ENCODE data around the gene ICAM4.

The ICAM4 gene

GRCh38 chr19:10329555-10329954 lies 42.8 kb downstream of the ICAM4 start:
- Histone ChIP-seq H3K4me3 (replicated peaks; ENCODE audit: insufficient read depth, low read length) (no peak overlapping the region), H3K27ac (replicated peaks) (no peak overlapping the region), H3K27me3 (ENCODE audit: insufficient read depth, poor library complexity, severe bottlenecking) (no peaks in the 10 kb centered on the region)
- TF ChIP-seq CTCF (IDR thresholded peaks at IDR 0.05; ENCODE audit: insufficient read depth, low read length): no peak
- no peak for TF ChIP-seq GABPA (IDR thresholded peaks at IDR 0.05; ENCODE audit: low read depth)
- TF ChIP-seq POLR2AphosphoS5 (IDR thresholded peaks at IDR 0.05; ENCODE audit: low read depth): no peak
- no peak for TF ChIP-seq SPI1 (IDR thresholded peaks at IDR 0.05; ENCODE audit: borderline replicate concordance, low read depth)
- TF ChIP-seq, protein P1, sequence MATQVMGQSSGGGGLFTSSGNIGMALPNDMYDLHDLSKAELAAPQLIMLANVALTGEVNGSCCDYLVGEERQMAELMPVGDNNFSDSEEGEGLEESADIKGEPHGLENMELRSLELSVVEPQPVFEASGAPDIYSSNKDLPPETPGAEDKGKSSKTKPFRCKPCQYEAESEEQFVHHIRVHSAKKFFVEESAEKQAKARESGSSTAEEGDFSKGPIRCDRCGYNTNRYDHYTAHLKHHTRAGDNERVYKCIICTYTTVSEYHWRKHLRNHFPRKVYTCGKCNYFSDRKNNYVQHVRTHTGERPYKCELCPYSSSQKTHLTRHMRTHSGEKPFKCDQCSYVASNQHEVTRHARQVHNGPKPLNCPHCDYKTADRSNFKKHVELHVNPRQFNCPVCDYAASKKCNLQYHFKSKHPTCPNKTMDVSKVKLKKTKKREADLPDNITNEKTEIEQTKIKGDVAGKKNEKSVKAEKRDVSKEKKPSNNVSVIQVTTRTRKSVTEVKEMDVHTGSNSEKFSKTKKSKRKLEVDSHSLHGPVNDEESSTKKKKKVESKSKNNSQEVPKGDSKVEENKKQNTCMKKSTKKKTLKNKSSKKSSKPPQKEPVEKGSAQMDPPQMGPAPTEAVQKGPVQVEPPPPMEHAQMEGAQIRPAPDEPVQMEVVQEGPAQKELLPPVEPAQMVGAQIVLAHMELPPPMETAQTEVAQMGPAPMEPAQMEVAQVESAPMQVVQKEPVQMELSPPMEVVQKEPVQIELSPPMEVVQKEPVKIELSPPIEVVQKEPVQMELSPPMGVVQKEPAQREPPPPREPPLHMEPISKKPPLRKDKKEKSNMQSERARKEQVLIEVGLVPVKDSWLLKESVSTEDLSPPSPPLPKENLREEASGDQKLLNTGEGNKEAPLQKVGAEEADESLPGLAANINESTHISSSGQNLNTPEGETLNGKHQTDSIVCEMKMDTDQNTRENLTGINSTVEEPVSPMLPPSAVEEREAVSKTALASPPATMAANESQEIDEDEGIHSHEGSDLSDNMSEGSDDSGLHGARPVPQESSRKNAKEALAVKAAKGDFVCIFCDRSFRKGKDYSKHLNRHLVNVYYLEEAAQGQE (IDR thresholded peaks at IDR 0.05; ENCODE audit: insufficient replicate concordance, low read depth): no peak
- no peak for DNase-seq (ENCODE audit: low read depth in 1 of 2, low spot score in 1 of 2)

- TF ChIP-seq POLR2AphosphoS5 (IDR thresholded peaks at IDR 0.05; ENCODE audit: low read depth): no peak
- TF ChIP-seq, protein P1 (IDR thresholded peaks at IDR 0.05; ENCODE audit: insufficient replicate concordance, low read depth): peak; percentile 68
- TF ChIP-seq SPI1 (IDR thresholded peaks at IDR 0.05; ENCODE audit: borderline replicate concordance, low read depth): no peak
- no peak for TF ChIP-seq CTCF (IDR thresholded peaks at IDR 0.05; ENCODE audit: insufficient read depth, low read length)
- H3K27ac ChIP-seq (replicated peaks): peak overlapping the region; percentile 97
- H3K27me3 ChIP-seq (ENCODE audit: insufficient read depth, poor library complexity, severe bottlenecking): no peaks in the 10 kb centered on the region
- no peak for DNase-seq (ENCODE audit: low read depth in 1 of 2, low spot score in 1 of 2)
- H3K4me3 ChIP-seq (replicated peaks; ENCODE audit: insufficient read depth, low read length): peak overlapping the region; percentile 94
These were observed 45.6 kb downstream of the ICAM4 start for GRCh38 chr19:10332158-10332964.

DNA sequence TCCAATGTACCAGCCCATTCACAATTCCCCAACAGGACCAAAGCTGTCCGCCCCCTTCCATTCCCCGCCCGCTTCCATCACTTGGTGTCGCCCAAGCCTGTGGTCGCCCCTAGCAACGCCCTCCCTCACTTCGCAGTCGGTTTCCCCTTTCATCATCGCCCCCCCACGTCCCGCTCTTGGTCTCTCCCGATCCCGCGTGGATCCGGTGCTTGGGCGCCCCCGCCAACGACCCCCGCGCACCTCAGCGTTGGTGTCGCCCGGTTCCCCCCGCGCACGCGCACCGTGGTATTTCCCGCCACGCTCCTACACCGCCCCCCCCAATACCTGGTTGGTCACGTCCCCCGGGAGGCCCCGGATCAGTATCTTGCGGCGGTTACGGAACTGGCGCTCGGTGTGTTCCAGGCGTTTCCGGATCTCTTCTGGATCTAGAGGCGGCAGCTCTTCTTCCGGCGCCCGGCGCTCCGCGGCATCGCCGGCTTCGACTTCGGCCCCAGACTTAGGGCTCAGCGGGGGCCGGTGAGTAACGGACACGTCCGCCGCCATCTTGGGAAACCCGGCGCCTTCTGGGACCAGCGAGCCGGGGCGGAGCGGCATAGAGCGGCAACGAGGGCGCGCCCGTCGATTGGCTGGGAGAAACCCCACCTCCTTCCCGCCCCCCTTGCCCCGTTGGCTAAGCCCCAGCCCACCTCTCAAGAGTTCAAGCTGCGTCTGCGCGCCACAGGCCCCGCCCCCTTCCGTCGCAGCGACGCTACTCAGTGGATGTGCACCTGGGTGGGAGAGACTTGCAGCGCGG lies 46.4 kb downstream of the ICAM4 start, which contains the start of gene RAVER1:
TSS of gene RAVER1 (minus strand) at position 565 of the 793 bp plus-strand sequence. CDS start at position 543, 22 bp downstream.
- peak; percentile 97 to 98 for DNase-seq (ENCODE audit: low read depth in 1 of 2, low spot score in 1 of 2)
- peak within 1 kb of the TSS; percentile 97 for H3K27ac ChIP-seq (replicated peaks)
- TF ChIP-seq POLR2AphosphoS5 (IDR thresholded peaks at IDR 0.05; ENCODE audit: low read depth) (peak; percentile 93), SPI1 (IDR thresholded peaks at IDR 0.05; ENCODE audit: borderline replicate concordance, low read depth) (no peak), CTCF (IDR thresholded peaks at IDR 0.05; ENCODE audit: insufficient read depth, low read length) (no peak), GABPA (IDR thresholded peaks at IDR 0.05; ENCODE audit: low read depth) (no peak)
- TF ChIP-seq, protein P1 (IDR thresholded peaks at IDR 0.05; ENCODE audit: insufficient replicate concordance, low read depth): peak; percentile 75

More for the DNA sequence above, 46.4 kb downstream of the ICAM4 start, which contains the start of gene RAVER1:
- H3K27me3 ChIP-seq (ENCODE audit: insufficient read depth, poor library complexity, severe bottlenecking): no peaks in the 10 kb centered on the region
- H3K4me3 ChIP-seq (replicated peaks; ENCODE audit: insufficient read depth, low read length): peak within 1 kb of the TSS; percentile 94
